CD14-positive monocyte (primary cell): ENCODE data around the gene ZCCHC14. TPM values are rescaled to one million over a fixed set of nuclear protein-coding genes. Genes with fewer than 3 reads are reported as not detected.

Experiments used
- DNase-seq, 3 donors: peaks; one replicate each; pipeline ENCODE4 v3.0.0-alpha.2; 2011 to 2022
- H2AFZ ChIP-seq: 2 replicates; pipeline ENCODE4 v1.6.0; 2012; ENCODE audit warnings: mild to moderate bottlenecking, low read depth, low read length, inconsistent platforms; ENCODE audit not compliant: insufficient read depth, poor library complexity, severe bottlenecking
- H3K27ac ChIP-seq, 2 donors: 1 replicate in 1 of 2; 2 replicates in 1 of 2; pipeline ENCODE4 v1.5.1; 2012 to 2013; ENCODE audit warnings: low read length in 2 of 2, control low read depth in 1 of 2, inconsistent platforms in 1 of 2, low read depth in 1 of 2, mild to moderate bottlenecking in 1 of 2
- H3K27me3 ChIP-seq, 2 donors: one replicate each; pipeline versions ENCODE4 v1.6.0 to v1.6.1; 2011 to 2013; ENCODE audit warnings: low read length in 2 of 2; ENCODE audit not compliant: control insufficient read depth in 2 of 2, insufficient read depth in 2 of 2
- H3K36me3 ChIP-seq, 2 donors: replicated peaks in 1 of 2; 1 replicate in 1 of 2; 2 replicates in 1 of 2; pipeline versions ENCODE4 v1.5.1 to v1.6.1; 2012 to 2013; ENCODE audit warnings: low read length in 2 of 2, control low read depth in 1 of 2, inconsistent platforms in 1 of 2, mild to moderate bottlenecking in 1 of 2; ENCODE audit not compliant: insufficient read depth in 2 of 2, control insufficient read depth in 1 of 2
- H3K4me1 ChIP-seq, 2 donors: 1 replicate in 1 of 2; 2 replicates in 1 of 2; pipeline versions ENCODE4 v1.5.1 to v1.6.1; 2012 to 2013; ENCODE audit warnings: low read length in 2 of 2, control low read depth in 1 of 2, inconsistent platforms in 1 of 2, mild to moderate bottlenecking in 1 of 2, moderate library complexity in 1 of 2; ENCODE audit not compliant: insufficient read depth in 2 of 2, control insufficient read depth in 1 of 2
- H3K4me2 ChIP-seq: replicated peaks from 2 replicates; pipeline ENCODE3; 2012; ENCODE audit warnings: low read length, moderate library complexity, mild to moderate bottlenecking; ENCODE audit not compliant: poor library complexity, severe bottlenecking; ENCODE audit errors: extremely low read depth
- H3K4me3 ChIP-seq, 3 experiments: fragments of 200-600 bp in 1 of 3; sonication (generic) in 1 of 3; replicated peaks in 1 of 3; 1 replicate in 2 of 3; 2 replicates in 1 of 3; pipeline ENCODE4 v1.5.1; 2011 to 2013; ENCODE audit warnings: low read length in 3 of 3, mild to moderate bottlenecking in 3 of 3, control low read depth in 2 of 3, low read depth in 2 of 3, inconsistent platforms in 1 of 3, moderate library complexity in 1 of 3
- H3K79me2 ChIP-seq: 2 replicates; pipeline ENCODE4 v1.6.0; 2012; ENCODE audit warnings: mild to moderate bottlenecking, control low read depth, inconsistent platforms, low read length, moderate library complexity; ENCODE audit not compliant: insufficient read depth
- H3K9ac ChIP-seq: 2 replicates; pipeline ENCODE4 v1.6.0; 2017; ENCODE audit warnings: low read length, mild to moderate bottlenecking; ENCODE audit not compliant: insufficient read depth, poor library complexity, severe bottlenecking
- H3K9me3 ChIP-seq, 2 donors: replicated peaks in 1 of 2; 1 replicate in 1 of 2; 2 replicates in 1 of 2; pipeline versions ENCODE4 v1.5.1 to v1.6.1; 2012 to 2013; ENCODE audit warnings: low read length in 2 of 2, control low read depth in 1 of 2; ENCODE audit not compliant: control insufficient read depth in 1 of 2, insufficient read depth in 1 of 2
- H4K20me1 ChIP-seq: 2 replicates; pipeline ENCODE4 v1.6.0; 2012; ENCODE audit warnings: mild to moderate bottlenecking, low read length, control low read depth, moderate library complexity; ENCODE audit not compliant: insufficient read depth
- H3K27ac Mint-ChIP-seq, 7 donors: one replicate each; pipeline ENCODE4 v1.8.0; 2020; ENCODE audit warnings: mild to moderate bottlenecking in 7 of 7, mixed read lengths in 7 of 7, moderate library complexity in 6 of 7, inconsistent platforms in 2 of 7
- H3K27me3 Mint-ChIP-seq, 3 donors: one replicate each; pipeline ENCODE4 v1.8.0; 2021 to 2022; ENCODE audit warnings: low read depth in 3 of 3, mild to moderate bottlenecking in 3 of 3, mixed read lengths in 3 of 3, moderate library complexity in 3 of 3, inconsistent platforms in 1 of 3
- H3K36me3 Mint-ChIP-seq, 2 donors: one replicate each; pipeline ENCODE4 v1.8.0; 2020; ENCODE audit warnings: mixed read lengths in 2 of 2, inconsistent platforms in 1 of 2, mild to moderate bottlenecking in 1 of 2
- H3K4me1 Mint-ChIP-seq: one replicate; pipeline ENCODE4 v1.8.0; 2020; ENCODE audit warnings: mild to moderate bottlenecking, mixed read lengths
- H3K4me3 Mint-ChIP-seq, 2 donors: one replicate each; pipeline ENCODE4 v1.8.0; 2020; ENCODE audit warnings: mild to moderate bottlenecking in 2 of 2, mixed read lengths in 2 of 2, moderate library complexity in 1 of 2
- H3K9me3 Mint-ChIP-seq, 7 donors: one replicate each; pipeline ENCODE4 v1.8.0; 2020 to 2022; ENCODE audit warnings: mixed read lengths in 7 of 7, mild to moderate bottlenecking in 6 of 7, moderate library complexity in 6 of 7, inconsistent platforms in 2 of 7
- CTCF ChIP-seq: fragments of 200-600 bp; IDR thresholded peaks from one replicate; pipeline ENCODE4 v1.8.0; 2022; ENCODE audit warnings: antibody characterized with exemption, mild to moderate bottlenecking
- WGBS: methylation state at CpG from one replicate; pipeline ENCODE4 v1.1.5; 2013; ENCODE audit warnings: missing lambda C conversion rate; ENCODE audit not compliant: insufficient coverage; 5-methylcytosine and 5-hydroxymethylcytosine counted together
- intact Hi-C, 2 donors: fragments of 100-400 bp; cut with micrococcal nuclease; formaldehyde crosslinking; loops; one replicate each; pipeline versions ENCODE4 v1.15.0 to v1.15.1; 2023
- polyA plus RNA-seq, 3 donors: library from polyadenylated mRNA; depleted of rRNA in 1 of 3; unstranded in 2 of 3; stranded (reverse) in 1 of 3; fragments of 300-500 nt in 2 of 3; fragments of >200 nt in 1 of 3; fragmentation: Illumina TruSeq in 2 of 3; gene quantifications; 1 replicate in 2 of 3; 2 replicates in 1 of 3; pipeline ENCODE4 v1.2.3, GENCODE V29; 2012 to 2021

ZCCHC14 gene
- polyA plus RNA-seq, 3 donors, result 0.11 to 4.0 (median 0.22) TPM

- Histone ChIP-seq H3K36me3 (peaks cover 0 to 15% of the 10 kb centered on the region in 2 donors), H3K4me3 (no peak overlapping the region), H3K27me3 (no peaks in the 10 kb centered on the region), H3K9me3 (no peaks in the 10 kb centered on the region), H3K4me1 (no peaks in the 10 kb centered on the region), H3K4me2 (no peak overlapping the region), H2AFZ (no peak overlapping the region), H3K79me2 (no peaks in the 10 kb centered on the region), H3K9ac (no peak overlapping the region), H3K27ac (no peak overlapping the region), H4K20me1 (peaks cover 9% of the 10 kb centered on the region)
- no peaks in the 10 kb centered on the region for H3K4me1 Mint-ChIP-seq
- intact Hi-C loops, result no loop called here
- peak overlapping the region in 1 of 7 donors; percentile 39 for H3K27ac Mint-ChIP-seq
- TF ChIP-seq CTCF, result no peak
- DNase-seq, result no peak
- H3K4me3 Mint-ChIP-seq, result no peak overlapping the region
- peaks cover 18 to 27% of the 10 kb centered on the region in 2 donors for H3K36me3 Mint-ChIP-seq
- H3K27me3 Mint-ChIP-seq, result peaks cover 0 to 2% (median 0%) of the 10 kb centered on the region in 3 donors
- peaks cover 0 to 2% (median 0%) of the 10 kb centered on the region in 7 donors for H3K9me3 Mint-ChIP-seq
- 97% methylated on average over 9 of the region's 12 CpGs for WGBS
These were observed 50.8 kb downstream of the ZCCHC14 start for GRCh38 chr16:87441886-87442580.

DNA sequence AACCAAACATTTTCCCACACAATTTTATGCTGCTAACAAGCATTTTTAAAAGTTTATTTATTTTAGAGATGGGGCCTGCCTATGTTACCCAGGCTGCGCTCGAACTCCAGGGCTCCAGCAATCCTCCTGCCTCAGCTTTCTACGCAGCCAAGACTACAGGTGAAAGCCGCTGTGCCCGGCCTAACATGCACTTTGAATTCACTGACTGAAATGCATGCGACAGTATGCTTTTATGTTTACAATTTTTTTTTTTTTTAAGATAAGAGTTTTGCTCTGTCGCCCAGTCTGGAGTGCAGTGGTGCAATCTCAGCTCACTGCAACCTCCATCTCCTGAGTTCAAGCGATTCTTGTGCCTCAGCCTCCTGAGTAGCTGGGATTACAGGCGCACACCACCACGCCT, 52.9 kb downstream of the ZCCHC14 start:
- Histone ChIP-seq H3K9ac (no peak overlapping the region), H3K36me3 (no peaks in the 10 kb centered on the region), H3K4me2 (no peak overlapping the region), H2AFZ (no peak overlapping the region), H3K27me3 (peaks cover 0 to 3% of the 10 kb centered on the region in 2 donors), H3K9me3 (no peaks in the 10 kb centered on the region), H4K20me1 (peaks cover 20% of the 10 kb centered on the region), H3K27ac (no peak overlapping the region), H3K4me3 (no peak overlapping the region), H3K4me1 (no peaks in the 10 kb centered on the region), H3K79me2 (no peaks in the 10 kb centered on the region)
- TF ChIP-seq CTCF, result no peak
- Mint-ChIP-seq H3K36me3 (peaks cover 9 to 10% of the 10 kb centered on the region in 2 donors), H3K4me3 (no peak overlapping the region), H3K9me3 (peaks cover 0 to 2% (median 0%) of the 10 kb centered on the region in 7 donors), H3K27me3 (peaks cover 0 to 3% (median 3%) of the 10 kb centered on the region in 3 donors), H3K27ac (peak overlapping the region in 1 of 7 donors; percentile 13), H3K4me1 (peaks cover 10% of the 10 kb centered on the region)
- 97% methylated on average over 7 of the region's 10 CpGs for WGBS
- intact Hi-C loops, result no loop called here
- no peak for DNase-seq
